Measurements from ENCODE around the gene TMEM115. TPM values are rescaled to one million over a fixed set of nuclear protein-coding genes. Genes with fewer than 3 reads are reported as not detected.

The TMEM115 gene
- total RNA-seq, 1 experiment from 2014 or later, result 31.9 TPM

DNA sequence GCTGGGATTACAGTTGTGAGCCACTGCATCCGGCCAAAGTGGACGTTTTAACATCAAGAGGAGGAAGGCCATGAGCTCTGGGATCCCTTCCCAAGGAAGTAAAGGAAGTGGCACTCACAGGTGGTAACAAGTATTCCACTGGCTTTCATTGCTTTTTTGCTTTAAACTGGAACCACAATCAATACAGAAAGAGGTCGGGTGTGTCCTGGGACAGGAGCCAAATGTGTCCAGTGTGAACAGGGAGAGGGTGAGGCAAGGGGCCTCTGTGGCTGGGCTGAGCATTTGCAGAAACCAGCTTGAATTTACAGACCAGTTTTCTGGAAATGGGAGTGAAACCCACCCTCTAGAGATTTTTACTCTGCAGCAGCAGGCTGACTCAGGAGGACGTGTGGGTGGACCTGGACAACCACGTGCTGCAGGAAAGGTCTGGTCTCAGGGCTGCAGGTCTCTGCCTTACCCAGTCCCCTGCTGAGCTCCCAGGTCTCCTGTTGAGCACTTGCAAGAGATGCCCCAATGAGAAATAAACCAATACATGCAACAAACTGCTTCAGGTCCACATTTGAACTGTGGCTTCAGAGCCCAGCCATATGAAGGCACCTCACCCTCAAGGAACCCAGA, 42.8 kb upstream of the TMEM115 start:
- no peak overlapping the region for H3K27ac Mint-ChIP-seq (ENCODE audit: low read depth, unreplicated experiment)
- H3K4me3 Mint-ChIP-seq (ENCODE audit: unreplicated experiment), result no peak overlapping the region
- peak; percentile 18 for DNase-seq (ENCODE audit: unreplicated experiment)
- no TSS peak for BruUV-seq (replicated peaks)
- H3K36me3 Mint-ChIP-seq (ENCODE audit: insufficient read depth, unreplicated experiment), result peaks cover 7% of the 10 kb centered on the region
- H3K9me3 Mint-ChIP-seq (ENCODE audit: unreplicated experiment), result no peaks in the 10 kb centered on the region
- ChIA-PET CTCF (no interaction called here), POLR2A (interaction anchor here (0.7 to 0.9 kb wide), 2 partner anchors 21 to 64 kb away, joined by 3 read pairs; no protein-coding TSS in a partner anchor)
- intact Hi-C loops (cut with micrococcal nuclease), result no loop called here
- H3K4me1 Mint-ChIP-seq (ENCODE audit: insufficient read depth, unreplicated experiment), result peaks cover 5% of the 10 kb centered on the region
- TF ChIP-seq CTCF (IDR thresholded peaks at IDR 0.05; ENCODE audit: unreplicated experiment), result no peak
- peaks cover 22% of the 10 kb centered on the region for H3K27me3 Mint-ChIP-seq (ENCODE audit: insufficient read depth, unreplicated experiment)

DNA sequence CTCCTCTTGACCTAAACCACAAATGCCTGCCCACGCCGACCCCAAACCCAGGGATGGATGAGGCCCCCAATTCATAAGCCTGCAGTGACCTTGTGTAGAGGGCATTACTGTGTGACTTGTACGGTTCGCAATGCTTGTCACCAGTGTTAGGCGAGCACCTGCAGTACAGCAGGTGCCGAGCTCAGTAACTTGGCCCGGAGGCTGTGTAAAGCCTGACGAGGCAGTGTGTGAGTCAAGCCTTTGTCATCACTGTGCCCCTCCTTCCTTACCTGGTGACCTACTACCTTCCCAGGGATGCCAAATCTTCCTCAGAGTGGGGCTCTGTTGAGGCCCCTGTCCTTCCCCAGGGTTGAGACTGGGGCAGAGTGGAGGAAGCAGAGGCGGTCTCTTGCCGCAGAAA, 37.2 kb upstream of the TMEM115 start:
- POLR2A ChIA-PET, result interaction anchor here (0.6 to 1.4 kb wide), 2 partner anchors 37 to 47 kb away, joined by 3 to 4 read pairs; no protein-coding TSS in a partner anchor
- intact Hi-C loops (cut with micrococcal nuclease), result no loop called here
- no peak for TF ChIP-seq CTCF (IDR thresholded peaks at IDR 0.05; ENCODE audit: unreplicated experiment)
- CTCF ChIA-PET, result interaction anchor here (0.6 kb wide), 1 partner anchor 82 kb away, joined by 3 read pairs; no protein-coding TSS in a partner anchor
- peaks cover 10% of the 10 kb centered on the region for H3K27me3 Mint-ChIP-seq (ENCODE audit: insufficient read depth, unreplicated experiment)
- BruUV-seq (replicated peaks), result no TSS peak
- DNase-seq (ENCODE audit: unreplicated experiment), result peak; percentile 74
- no peaks in the 10 kb centered on the region for H3K9me3 Mint-ChIP-seq (ENCODE audit: unreplicated experiment)
- no peaks in the 10 kb centered on the region for H3K36me3 Mint-ChIP-seq (ENCODE audit: insufficient read depth, unreplicated experiment)
- peaks cover 7% of the 10 kb centered on the region for H3K4me1 Mint-ChIP-seq (ENCODE audit: insufficient read depth, unreplicated experiment)
- no peak overlapping the region for H3K4me3 Mint-ChIP-seq (ENCODE audit: unreplicated experiment)
- no peak overlapping the region for H3K27ac Mint-ChIP-seq (ENCODE audit: low read depth, unreplicated experiment)

DNA sequence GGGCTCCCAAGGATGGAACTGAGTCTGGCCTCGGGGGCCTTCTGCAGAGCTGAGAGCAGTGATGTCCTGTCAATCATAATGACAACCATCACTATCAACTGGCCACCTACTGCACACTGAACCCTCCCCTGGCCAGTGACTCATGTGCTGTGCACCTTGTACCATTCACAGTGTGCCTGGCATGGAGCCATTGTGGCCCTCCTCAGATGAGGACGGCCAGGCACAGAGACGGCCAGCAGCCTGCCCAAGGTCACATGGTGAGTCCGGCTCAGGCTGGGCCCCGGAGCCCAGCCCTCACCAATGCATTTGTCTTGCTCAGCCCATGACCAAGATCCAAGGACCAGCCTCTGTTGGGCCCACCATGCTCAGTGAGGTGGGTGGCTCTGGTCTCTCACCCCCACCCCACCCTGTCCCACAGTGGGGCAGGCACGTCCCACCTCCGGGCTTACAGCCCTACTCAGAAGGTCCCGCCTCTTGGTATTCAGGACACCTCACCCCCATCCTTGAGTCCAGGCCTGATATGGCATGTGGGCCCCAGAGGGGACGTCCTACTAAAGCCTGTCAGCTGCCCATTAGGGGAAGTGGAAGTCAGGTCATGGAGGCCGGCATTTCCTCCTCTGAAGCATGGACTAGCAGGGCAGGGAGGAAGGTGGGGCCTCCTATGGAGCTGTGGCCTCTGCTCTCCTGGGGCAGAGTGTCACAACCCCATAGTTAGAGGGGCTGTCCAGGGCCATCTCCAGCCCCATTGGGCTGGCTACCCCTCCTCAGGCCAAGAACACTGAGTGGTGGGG, 35.9 kb upstream of the TMEM115 start:
- Mint-ChIP-seq H3K27ac (ENCODE audit: low read depth, unreplicated experiment) (no peak overlapping the region), H3K9me3 (ENCODE audit: unreplicated experiment) (no peaks in the 10 kb centered on the region), H3K27me3 (ENCODE audit: insufficient read depth, unreplicated experiment) (peaks cover 10% of the 10 kb centered on the region), H3K4me3 (ENCODE audit: unreplicated experiment) (no peak overlapping the region), H3K36me3 (ENCODE audit: insufficient read depth, unreplicated experiment) (no peaks in the 10 kb centered on the region), H3K4me1 (ENCODE audit: insufficient read depth, unreplicated experiment) (peaks cover 20% of the 10 kb centered on the region)
- POLR2A ChIA-PET, result interaction anchor here (1.4 kb wide), 1 partner anchor 35 kb away, joined by 4 read pairs; no protein-coding TSS in a partner anchor
- no TSS peak for BruUV-seq (replicated peaks)
- CTCF ChIA-PET, result interaction anchor here (0.6 to 1.0 kb wide), 2 partner anchors 94 to 126 kb away, joined by 3 to 4 read pairs; no protein-coding TSS in a partner anchor
- TF ChIP-seq CTCF (IDR thresholded peaks at IDR 0.05; ENCODE audit: unreplicated experiment), result no peak
- intact Hi-C loops (cut with micrococcal nuclease), result no loop called here
- no peak for DNase-seq (ENCODE audit: unreplicated experiment)

GRCh38 chr3:50393061-50393460, 33.7 kb upstream of the TMEM115 start:
- ChIA-PET CTCF (interaction anchor here (0.7 kb wide), 1 partner anchor 149 kb away, joined by 3 read pairs; no protein-coding TSS in a partner anchor), POLR2A (no interaction called here)
- intact Hi-C loops (cut with micrococcal nuclease), result no loop called here
- Mint-ChIP-seq H3K9me3 (ENCODE audit: unreplicated experiment) (no peaks in the 10 kb centered on the region), H3K27ac (ENCODE audit: low read depth, unreplicated experiment) (no peak overlapping the region), H3K4me1 (ENCODE audit: insufficient read depth, unreplicated experiment) (peaks cover 20% of the 10 kb centered on the region), H3K27me3 (ENCODE audit: insufficient read depth, unreplicated experiment) (no peaks in the 10 kb centered on the region), H3K4me3 (ENCODE audit: unreplicated experiment) (no peak overlapping the region), H3K36me3 (ENCODE audit: insufficient read depth, unreplicated experiment) (no peaks in the 10 kb centered on the region)
- BruUV-seq (replicated peaks), result no TSS peak
- TF ChIP-seq CTCF (IDR thresholded peaks at IDR 0.05; ENCODE audit: unreplicated experiment), result no peak
- no peak for DNase-seq (ENCODE audit: unreplicated experiment)
